GM06990 (cell line): ENCODE measurements around the gene NECAB3.

ENCODE experiments used
- DNase-seq: peaks from one replicate; pipeline ENCODE4 v3.0.0-alpha.2; 2011; ENCODE audit not compliant: insufficient read length; ENCODE audit errors: extremely low read depth
- H3K27me3 ChIP-seq: replicated peaks from 2 replicates; pipeline ENCODE4 v1.6.0; 2011; ENCODE audit warnings: low read length; ENCODE audit not compliant: control insufficient read depth, insufficient read depth
- H3K36me3 ChIP-seq: 2 replicates; pipeline ENCODE4 v1.5.1; 2011; ENCODE audit warnings: low read length; ENCODE audit not compliant: control insufficient read depth, insufficient read depth
- H3K4me3 ChIP-seq: replicated peaks from 2 replicates; pipeline ENCODE4 v1.5.1; 2011; ENCODE audit warnings: low read depth, mild to moderate bottlenecking, control low read depth, low read length
- TF ChIP-seq, protein P1 (sequence below): IDR thresholded peaks from 2 replicates; pipeline ENCODE4 v1.5.1; 2011; ENCODE audit warnings: low read length, control low read depth, mild to moderate bottlenecking, inconsistent platforms; ENCODE audit not compliant: insufficient read depth, poor library complexity, severe bottlenecking

NECAB3 gene

DNA sequence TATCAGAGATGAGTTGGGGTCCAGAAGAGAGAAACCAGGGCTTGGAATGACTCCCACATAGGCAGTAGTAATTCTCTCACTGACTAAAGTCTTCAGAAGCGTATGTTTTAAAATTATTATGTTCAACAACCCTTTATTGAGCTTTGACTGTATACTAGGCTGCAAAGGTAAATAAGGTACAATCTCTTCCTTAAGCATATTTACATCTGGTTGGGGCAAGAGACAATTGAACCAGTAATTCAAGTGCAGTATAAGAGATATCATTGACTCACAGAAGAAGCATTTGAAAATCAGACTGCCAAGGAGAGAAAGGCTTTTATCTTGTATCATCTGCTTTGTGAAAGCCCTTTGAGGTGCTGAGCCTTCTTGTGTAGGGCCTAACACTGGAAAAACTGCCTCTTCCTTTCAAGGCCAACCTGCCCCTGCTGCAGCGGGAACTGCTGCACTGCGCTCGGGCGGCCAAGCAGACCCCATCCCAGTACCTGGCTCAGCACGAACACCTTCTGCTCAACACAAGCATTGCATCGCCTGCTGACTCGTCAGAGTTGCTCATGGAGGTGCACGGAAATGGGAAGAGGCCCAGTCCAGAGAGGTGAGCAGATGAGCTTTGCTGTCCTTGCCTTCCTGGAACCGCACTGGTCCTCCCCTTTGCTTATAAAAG, 51.4 kb downstream of the NECAB3 start:
- H3K27me3 ChIP-seq, result no peaks in the 10 kb centered on the region
- peaks cover 6% of the 10 kb centered on the region for H3K36me3 ChIP-seq
- TF ChIP-seq, protein P1, sequence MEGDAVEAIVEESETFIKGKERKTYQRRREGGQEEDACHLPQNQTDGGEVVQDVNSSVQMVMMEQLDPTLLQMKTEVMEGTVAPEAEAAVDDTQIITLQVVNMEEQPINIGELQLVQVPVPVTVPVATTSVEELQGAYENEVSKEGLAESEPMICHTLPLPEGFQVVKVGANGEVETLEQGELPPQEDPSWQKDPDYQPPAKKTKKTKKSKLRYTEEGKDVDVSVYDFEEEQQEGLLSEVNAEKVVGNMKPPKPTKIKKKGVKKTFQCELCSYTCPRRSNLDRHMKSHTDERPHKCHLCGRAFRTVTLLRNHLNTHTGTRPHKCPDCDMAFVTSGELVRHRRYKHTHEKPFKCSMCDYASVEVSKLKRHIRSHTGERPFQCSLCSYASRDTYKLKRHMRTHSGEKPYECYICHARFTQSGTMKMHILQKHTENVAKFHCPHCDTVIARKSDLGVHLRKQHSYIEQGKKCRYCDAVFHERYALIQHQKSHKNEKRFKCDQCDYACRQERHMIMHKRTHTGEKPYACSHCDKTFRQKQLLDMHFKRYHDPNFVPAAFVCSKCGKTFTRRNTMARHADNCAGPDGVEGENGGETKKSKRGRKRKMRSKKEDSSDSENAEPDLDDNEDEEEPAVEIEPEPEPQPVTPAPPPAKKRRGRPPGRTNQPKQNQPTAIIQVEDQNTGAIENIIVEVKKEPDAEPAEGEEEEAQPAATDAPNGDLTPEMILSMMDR, result no peak
- H3K4me3 ChIP-seq, result no peak overlapping the region
- no peak for DNase-seq

DNA sequence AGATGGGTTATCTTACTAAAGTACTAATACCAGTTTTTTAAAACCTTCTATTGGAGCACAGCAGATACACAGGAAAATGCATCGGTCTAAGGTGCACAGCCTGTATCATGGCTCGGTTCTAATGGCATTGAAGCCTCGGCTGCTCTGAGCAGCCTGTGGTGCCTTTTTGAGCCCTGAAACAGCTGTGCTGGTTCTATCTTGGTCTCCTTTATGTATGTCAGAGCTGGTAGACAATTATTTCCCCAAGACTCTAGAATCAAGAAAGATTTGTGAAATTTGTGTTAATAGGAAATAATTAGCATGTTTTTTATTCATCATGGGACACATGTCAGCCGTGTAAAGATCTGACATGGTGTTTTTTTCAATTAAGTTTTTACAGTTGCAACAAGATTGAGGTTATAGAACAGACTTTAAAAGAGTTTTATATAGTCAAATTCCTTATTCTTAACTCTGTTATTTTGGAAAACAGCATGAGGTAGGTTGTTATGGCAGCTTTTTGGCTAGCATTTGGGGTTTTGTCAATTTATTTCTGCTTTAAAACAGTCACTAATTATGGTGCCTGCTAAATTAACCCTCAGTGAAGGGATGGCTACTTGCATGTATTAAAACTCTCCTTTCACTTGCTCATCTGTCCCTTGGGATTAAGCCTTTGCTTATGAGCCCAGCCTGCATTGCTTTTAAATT, 52.4 kb downstream of the NECAB3 start:
- DNase-seq, result no peak
- Histone ChIP-seq H3K27me3 (no peaks in the 10 kb centered on the region), H3K36me3 (peaks cover 6% of the 10 kb centered on the region), H3K4me3 (no peak overlapping the region)
- TF ChIP-seq, protein P1, result no peak

DNA sequence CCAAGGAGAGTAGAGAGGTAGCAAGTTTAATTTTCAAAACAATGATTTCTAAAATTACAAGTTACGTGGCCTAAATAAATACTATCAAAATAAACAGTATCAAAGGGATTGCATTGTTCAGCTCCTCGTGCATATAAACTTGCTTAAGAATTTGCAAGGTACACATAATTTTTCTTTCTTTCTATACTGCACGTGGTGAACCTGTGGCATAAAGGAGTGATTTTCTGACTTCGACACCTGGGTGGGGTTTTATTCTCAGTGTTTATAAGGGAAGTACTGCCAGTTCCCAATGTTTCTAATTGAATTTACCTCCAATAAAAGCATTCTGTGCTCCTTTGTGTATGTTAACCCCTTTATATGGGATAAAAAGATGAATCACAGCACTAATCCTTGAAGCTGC, 62.2 kb downstream of the NECAB3 start:
- no peaks in the 10 kb centered on the region for H3K27me3 ChIP-seq
- TF ChIP-seq, protein P1, result no peak
- no peak overlapping the region for H3K4me3 ChIP-seq
- H3K36me3 ChIP-seq, result peaks cover 1% of the 10 kb centered on the region
- no peak for DNase-seq

DNA sequence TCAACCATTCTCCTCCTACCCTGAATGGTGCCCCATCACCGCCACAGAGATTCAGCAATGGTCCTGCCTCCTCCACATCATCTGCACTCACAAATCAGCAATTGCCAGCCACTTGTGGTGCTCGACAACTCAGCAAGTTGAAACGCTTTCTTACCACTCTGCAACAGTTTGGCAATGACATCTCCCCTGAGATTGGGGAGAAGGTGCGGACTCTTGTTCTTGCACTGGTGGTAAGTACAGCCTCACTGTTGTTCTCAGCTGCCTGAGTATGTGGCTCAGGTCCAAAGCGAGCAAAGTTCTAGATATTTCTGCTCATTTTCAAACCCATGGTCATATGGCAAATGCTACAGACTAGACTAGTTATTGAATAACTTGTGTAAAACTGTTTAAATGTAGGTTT, 63.1 kb downstream of the NECAB3 start:
- H3K36me3 ChIP-seq, result peaks cover 1% of the 10 kb centered on the region

DNA sequence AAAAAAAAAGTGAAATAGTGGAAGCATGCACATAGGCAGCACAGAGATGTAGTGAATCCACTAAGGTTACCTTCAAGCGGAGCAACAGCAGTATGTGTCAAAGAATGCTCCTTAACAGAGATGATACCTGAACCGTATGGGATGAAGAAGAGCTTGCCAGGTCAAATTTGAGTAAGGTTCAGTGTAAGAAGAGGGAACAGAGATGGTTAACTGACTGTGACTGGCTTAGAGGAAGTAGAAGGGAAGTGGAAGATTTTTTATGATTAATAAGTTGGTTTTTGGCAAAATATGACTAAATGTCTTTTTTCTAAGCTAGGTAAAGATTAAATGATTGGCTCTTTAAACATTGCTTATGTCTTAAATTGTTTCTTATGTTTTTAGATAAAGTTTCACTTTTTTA, 64.7 kb downstream of the NECAB3 start:
- Histone ChIP-seq H3K4me3 (no peak overlapping the region), H3K36me3 (no peaks in the 10 kb centered on the region; the same call in 1 of the 2 replicates), H3K27me3 (no peaks in the 10 kb centered on the region)
- TF ChIP-seq, protein P1, result no peak
- no peak for DNase-seq

More for the DNA sequence above, 63.1 kb downstream of the NECAB3 start:
- DNase-seq, result no peak
- Histone ChIP-seq H3K4me3 (no peak overlapping the region), H3K27me3 (no peaks in the 10 kb centered on the region)
- TF ChIP-seq, protein P1, result no peak
